H1 (cell line): ENCODE results near the gene ZNF652. TPM values are rescaled to one million over a fixed set of nuclear protein-coding genes. Genes with fewer than 3 reads are reported as not detected.

Source experiments
- CTCF ChIA-PET: fragments of 300-600 bp; sonication (Branson Sonifier 250); formaldehyde crosslinking; loops from one replicate; lab custom pipeline; 2021; ENCODE audit not compliant: partially characterized antibody; lab: Charles Lee
- POLR2A ChIA-PET: fragments of 300-600 bp; sonication (Branson Sonifier 250); formaldehyde crosslinking; loops from one replicate; lab custom pipeline; 2021; ENCODE audit warnings: inconsistent platforms; ENCODE audit not compliant: partially characterized antibody; lab: Charles Lee
- DNase-seq, 2 experiments: peaks; one replicate each; pipeline versions ENCODE4 v3.0.0 to v3.0.0-alpha.2; 2010 to 2022; ENCODE audit warnings: low spot score in 2 of 2, low read depth in 1 of 2, mixed read lengths in 1 of 2
- FAIRE-seq: peaks from 2 replicates; lab custom pipeline; 2011; peaks lifted over from hg19 to GRCh38; lab: Jason Lieb, UNC
- H2AFZ ChIP-seq: 2 replicates; pipeline ENCODE4 v1.8.1; 2012; ENCODE audit warnings: low read length, inconsistent platforms
- H2AK5ac ChIP-seq: 2 replicates; pipeline ENCODE4 v1.6.1; 2013; ENCODE audit warnings: low read depth, low read length
- H2BK120ac ChIP-seq: replicated peaks from 2 replicates; pipeline ENCODE3; 2013; ENCODE audit warnings: low read depth, low read length, inconsistent platforms
- H2BK12ac ChIP-seq: 2 replicates; pipeline ENCODE4 v1.6.1; 2013; ENCODE audit warnings: low read depth, low read length
- H2BK15ac ChIP-seq: 2 replicates; pipeline ENCODE4 v1.6.1; 2013; ENCODE audit warnings: low read length
- H2BK20ac ChIP-seq: 2 replicates; pipeline ENCODE4 v1.6.1; 2013; ENCODE audit warnings: low read length
- H2BK5ac ChIP-seq: 2 replicates; pipeline ENCODE4 v1.6.1; 2013; ENCODE audit warnings: low read depth, low read length
- H3K14ac ChIP-seq: 2 replicates; pipeline ENCODE4 v1.6.1; 2013; ENCODE audit warnings: inconsistent platforms; ENCODE audit not compliant: insufficient read length
- H3K18ac ChIP-seq: 2 replicates; pipeline ENCODE4 v1.6.1; 2013; ENCODE audit warnings: low read length; ENCODE audit errors: extremely low read depth
- H3K23ac ChIP-seq: 2 replicates; pipeline ENCODE4 v1.6.1; 2013; ENCODE audit warnings: inconsistent platforms; ENCODE audit not compliant: insufficient read length
- H3K23me2 ChIP-seq: 2 replicates; pipeline ENCODE4 v1.6.1; 2013; ENCODE audit warnings: low read depth, low read length
- H3K27ac ChIP-seq: 2 replicates; pipeline ENCODE4 v1.6.1; 2011; ENCODE audit warnings: low read depth, low read length, inconsistent platforms
- H3K27me3 ChIP-seq, 4 experiments: replicated peaks in 1 of 4; 1 replicate in 1 of 4; 2 replicates in 3 of 4; pipeline versions ENCODE4 v1.6.1 to v1.8.1; 2011 to 2013; ENCODE audit warnings: low read length in 3 of 4, mild to moderate bottlenecking in 3 of 4, inconsistent platforms in 2 of 4, mixed read lengths in 2 of 4, moderate library complexity in 1 of 4; ENCODE audit not compliant: control insufficient read depth in 3 of 4, insufficient read depth in 3 of 4; ENCODE audit errors: extremely low read depth in 1 of 4
- H3K36me3 ChIP-seq, 4 experiments: 2 replicates each; pipeline versions ENCODE4 v1.6.1 to v1.8.1; 2011 to 2013; ENCODE audit warnings: mild to moderate bottlenecking in 4 of 4, low read length in 3 of 4, moderate library complexity in 2 of 4, control low read depth in 1 of 4, inconsistent platforms in 1 of 4; ENCODE audit not compliant: insufficient read depth in 4 of 4, control insufficient read depth in 2 of 4
- H3K4ac ChIP-seq: replicated peaks from 2 replicates; pipeline ENCODE3; 2013; ENCODE audit warnings: low read length, low read depth, mixed read lengths, inconsistent platforms; ENCODE audit not compliant: insufficient read length
- H3K4me1 ChIP-seq, 4 experiments: replicated peaks in 1 of 4; 1 replicate in 1 of 4; 2 replicates in 3 of 4; pipeline versions ENCODE4 v1.6.1 to v1.8.1; 2011 to 2013; ENCODE audit warnings: low read length in 3 of 4, inconsistent platforms in 2 of 4, mixed read lengths in 1 of 4; ENCODE audit not compliant: insufficient read depth in 4 of 4, control insufficient read depth in 3 of 4
- H3K4me2 ChIP-seq, 2 experiments: 2 replicates each; pipeline versions ENCODE4 v1.6.1 to v1.8.1; 2011 to 2013; ENCODE audit warnings: low read depth in 2 of 2, low read length in 2 of 2, control low read depth in 1 of 2, inconsistent platforms in 1 of 2, mild to moderate bottlenecking in 1 of 2; ENCODE audit not compliant: insufficient read depth in 1 of 2
- H3K4me3 ChIP-seq, 4 experiments: fragments of 200-600, 300-600 bp in 1 of 4; sonication (generic), shearing (Covaris generic), sonication (Bioruptor Twin) in 1 of 4; 2 replicates each; pipeline versions ENCODE4 v1.5.1 to v1.8.1; 2011 to 2016; ENCODE audit warnings: low read length in 4 of 4, low read depth in 3 of 4, control low read depth in 2 of 4, inconsistent platforms in 2 of 4, mild to moderate bottlenecking in 2 of 4, mixed read lengths in 1 of 4, moderate library complexity in 1 of 4; ENCODE audit not compliant: insufficient read depth in 2 of 4; ENCODE audit errors: extremely low read depth in 1 of 4
- H3K56ac ChIP-seq: replicated peaks from 2 replicates; pipeline ENCODE3; 2013; ENCODE audit warnings: low read depth, mild to moderate bottlenecking, mixed read lengths, low read length, inconsistent platforms; ENCODE audit not compliant: insufficient read length
- H3K79me1 ChIP-seq: 2 replicates; pipeline ENCODE4 v1.6.1; 2013; ENCODE audit warnings: low read depth, low read length, control low read depth
- H3K79me2 ChIP-seq, 2 experiments: 2 replicates each; pipeline versions ENCODE4 v1.6.1 to v1.8.1; 2012 to 2013; ENCODE audit warnings: low read length in 2 of 2, mild to moderate bottlenecking in 2 of 2, inconsistent platforms in 1 of 2; ENCODE audit not compliant: insufficient read depth in 2 of 2, control insufficient read depth in 1 of 2
- H3K9ac ChIP-seq, 4 experiments: replicated peaks in 1 of 4; 1 replicate in 1 of 4; 2 replicates in 3 of 4; pipeline versions ENCODE4 v1.6.1 to v1.8.1; 2011 to 2013; ENCODE audit warnings: low read depth in 3 of 4, low read length in 3 of 4, control low read depth in 2 of 4, mild to moderate bottlenecking in 2 of 4, moderate library complexity in 2 of 4, inconsistent platforms in 1 of 4; ENCODE audit errors: extremely low read depth in 1 of 4
- H3K9me3 ChIP-seq, 2 experiments: 2 replicates each; pipeline versions ENCODE4 v1.6.1 to v1.8.1; 2012 to 2013; ENCODE audit warnings: mild to moderate bottlenecking in 2 of 2, moderate library complexity in 2 of 2, control low read depth in 1 of 2, inconsistent platforms in 1 of 2, low read depth in 1 of 2, low read length in 1 of 2, mixed read lengths in 1 of 2; ENCODE audit not compliant: insufficient read depth in 2 of 2
- H4K20me1 ChIP-seq, 2 experiments: replicated peaks in 1 of 2; 2 replicates each; pipeline versions ENCODE3 to v1.8.1; 2011 to 2013; ENCODE audit warnings: inconsistent platforms in 2 of 2, low read length in 2 of 2, mild to moderate bottlenecking in 1 of 2; ENCODE audit not compliant: insufficient read depth in 2 of 2, control insufficient read depth in 1 of 2
- H4K5ac ChIP-seq: 2 replicates; pipeline ENCODE4 v1.6.1; 2013; ENCODE audit warnings: low read length, low read depth, mixed read lengths, inconsistent platforms; ENCODE audit not compliant: insufficient read length
- H4K8ac ChIP-seq: 2 replicates; pipeline ENCODE4 v1.8.0; 2013; ENCODE audit warnings: mild to moderate bottlenecking, moderate library complexity, low read length, inconsistent platforms; ENCODE audit not compliant: insufficient read depth; ENCODE audit errors: extremely low read depth
- H4K91ac ChIP-seq: replicated peaks from 2 replicates; pipeline ENCODE3; 2013; ENCODE audit warnings: low read length, mixed read lengths, inconsistent platforms; ENCODE audit not compliant: insufficient read length
- ASH2L ChIP-seq: fragments of 200-600, 300-600 bp; sonication (generic); IDR thresholded peaks from one replicate; pipeline ENCODE4 v1.7.1; 2017; ENCODE audit warnings: low read length
- ATF3 ChIP-seq: IDR thresholded peaks from 2 replicates; pipeline ENCODE4 v1.6.1; 2011; ENCODE audit warnings: low read depth, mild to moderate bottlenecking, low read length; ENCODE audit not compliant: insufficient read depth
- BRCA1 ChIP-seq: IDR thresholded peaks from 2 replicates; pipeline ENCODE4 v1.6.1; 2012; ENCODE audit warnings: low read depth, low read length, improper control_type of control experiment
- CBX8 ChIP-seq: fragments of 300-800, 300-1000 bp; sonication (generic); IDR thresholded peaks from 2 replicates; pipeline ENCODE4 v1.7.1; 2016; ENCODE audit warnings: low read depth, low read length, borderline replicate concordance
- CHD1 ChIP-seq: IDR thresholded peaks from 2 replicates; pipeline ENCODE4 v1.6.1; 2012; ENCODE audit warnings: low read depth, low read length, improper control_type of control experiment
- EGR1 ChIP-seq: IDR thresholded peaks from 2 replicates; pipeline ENCODE4 v1.6.1; 2011; ENCODE audit warnings: low read depth, low read length, borderline replicate concordance
- EZH2 ChIP-seq: fragments of 200-600 bp; sonication (generic); IDR thresholded peaks from 2 replicates; pipeline ENCODE4 v1.7.1; 2012; ENCODE audit warnings: low read depth, mild to moderate bottlenecking, moderate library complexity, low read length, inconsistent platforms; ENCODE audit not compliant: severe bottlenecking
- JUN ChIP-seq: IDR thresholded peaks from 2 replicates; pipeline ENCODE4 v1.6.1; 2011; ENCODE audit warnings: low read depth, mild to moderate bottlenecking, improper control_type of control experiment, low read length
- RAD21 ChIP-seq, 2 experiments: IDR thresholded peaks in 1 of 2; conservative IDR thresholded peaks in 1 of 2; 2 replicates each; pipeline ENCODE4 v1.6.1; 2011; ENCODE audit warnings: low read depth in 2 of 2, low read length in 2 of 2, improper control_type of control experiment in 1 of 2, inconsistent platforms in 1 of 2, mild to moderate bottlenecking in 1 of 2, moderate library complexity in 1 of 2
- RFX5 ChIP-seq: IDR thresholded peaks from 2 replicates; pipeline ENCODE4 v1.6.1; 2011; ENCODE audit warnings: low read depth, low read length, improper control_type of control experiment, borderline replicate concordance
- SIRT6 ChIP-seq: IDR thresholded peaks from one replicate; pipeline ENCODE4 v1.7.1; 2012; ENCODE audit warnings: low read length, inconsistent platforms
- SP4 ChIP-seq: IDR thresholded peaks from 2 replicates; pipeline ENCODE4 v1.6.1; 2012; ENCODE audit warnings: low read length, inconsistent platforms
- TAF1 ChIP-seq: IDR thresholded peaks from 2 replicates; pipeline ENCODE4 v1.6.1; 2011; ENCODE audit warnings: mild to moderate bottlenecking, low read depth, low read length
- WGBS, 2 experiments: shearing (Covaris generic) in 1 of 2; methylation state at CpG; one replicate each; pipeline versions ENCODE4 v1.1.6 to v1.1.7; 2013 to 2015; ENCODE audit warnings: low lambda C conversion rate in 2 of 2, mixed read lengths in 2 of 2, inconsistent platforms in 1 of 2, low coverage in 1 of 2, missing lambda C conversion rate in 1 of 2; ENCODE audit not compliant: insufficient replicate concordance in 2 of 2, insufficient coverage in 1 of 2, insufficient read length in 1 of 2; ENCODE audit errors: extremely low coverage in 1 of 2, missing lambda C conversion rate in 1 of 2; 5-methylcytosine and 5-hydroxymethylcytosine counted together
- polyA plus RNA-seq, 7 experiments: library from polyadenylated mRNA; depleted of rRNA in 3 of 7; stranded (reverse) in 5 of 7; unstranded in 2 of 7; fragments of >200 nt in 5 of 7; fragments of 200-250 nt in 2 of 7; gene quantifications; 1 replicate in 5 of 7; 2 replicates in 1 of 7; 4 replicates in 1 of 7; pipeline versions ENCODE4 v1.2.1 to v1.2.3, GENCODE V29; 2011 to 2013; ENCODE audit warnings: missing spikeins in 2 of 7, mixed read lengths in 2 of 7
- total RNA-seq: library from RNA; stranded (reverse); fragmentation: NEBNext Ultra II Directional; extraction: Animal tissue kit (Norgen Biotek cat#: 25700); gene quantifications from 2 replicates; pipeline ENCODE4 v1.2.1, GENCODE V29; 2021

Gene ZNF652
- total and polyA plus RNA-seq, 2 of the 8 experiments (the other 6 are each of a cell fraction or from before 2014, with no cell fraction given) = 13.5 to 39.6 TPM

- Histone ChIP-seq H2BK15ac (no peak overlapping the region), H4K20me1 (no peaks in the 10 kb centered on the region), H3K56ac (no peak overlapping the region), H4K5ac (no peak overlapping the region), H2BK5ac (no peak overlapping the region), H3K4me1 (no peaks in the 10 kb centered on the region), H2AK5ac (no peak overlapping the region), H3K79me2 (no peaks in the 10 kb centered on the region), H3K27ac (no peak overlapping the region), H2AFZ (no peak overlapping the region), H2BK20ac (no peak overlapping the region), H3K4ac (no peak overlapping the region), H3K4me2 (no peak overlapping the region), H3K23ac (no peak overlapping the region), H2BK12ac (no peak overlapping the region), H3K4me3 (no peak overlapping the region), H3K14ac (no peak overlapping the region), H2BK120ac (no peak overlapping the region), H4K8ac (no peak overlapping the region), H3K79me1 (no peaks in the 10 kb centered on the region), H4K91ac (no peak overlapping the region), H3K18ac (no peak overlapping the region), H3K27me3 (no peaks in the 10 kb centered on the region), H3K36me3 (no peaks in the 10 kb centered on the region), H3K9me3 (no peaks in the 10 kb centered on the region), H3K23me2 (no peaks in the 10 kb centered on the region), H3K9ac (no peak overlapping the region)
- WGBS, 2 experiments = 88% methylated on average over 11 of the region's 11 CpGs; no CpG with 5 or more reads in 1 of the 2 experiments
- ChIA-PET CTCF (interaction anchor here (0.8 to 3.5 kb wide), 10 partner anchors 9 to 180 kb away, joined by 3 to 16 read pairs (median 5); no protein-coding TSS in a partner anchor), POLR2A (interaction anchor here (1.4 kb wide), 1 partner anchor 11 kb away, joined by 4 read pairs; no protein-coding TSS in a partner anchor)
- no peak for DNase-seq
- no peak for FAIRE-seq
- TF ChIP-seq JUN (no peak), CBX8 (no peak), TAF1 (no peak), RFX5 (no peak), ASH2L (no peak), CHD1 (no peak), ATF3 (no peak), SIRT6 (no peak), SP4 (no peak), BRCA1 (no peak), RAD21 (IDR thresholded peaks at IDR 0.05 in 1 of 2, conservative IDR thresholded peaks at IDR 0.05 in 1 of 2; ENCODE audit: low read depth in 2 of 2, low read length in 2 of 2) (no peak), EGR1 (no peak), EZH2 (no peak)
Observed at GRCh38 chr17:49387498-49388289, 25.6 kb upstream of the ZNF652 start.
